ENCODE measurements around the gene AKAP9. TPM values are rescaled to one million over a fixed set of nuclear protein-coding genes. Genes with fewer than 3 reads are reported as not detected.
"Not testable (repeated sequence)": the region's sequence is repeated elsewhere in the genome, so short reads cannot be mapped to it uniquely, and the experiment has no call there.

Gene AKAP9
- total RNA-seq, 1 donor from 2014 or later = 119 TPM

DNA sequence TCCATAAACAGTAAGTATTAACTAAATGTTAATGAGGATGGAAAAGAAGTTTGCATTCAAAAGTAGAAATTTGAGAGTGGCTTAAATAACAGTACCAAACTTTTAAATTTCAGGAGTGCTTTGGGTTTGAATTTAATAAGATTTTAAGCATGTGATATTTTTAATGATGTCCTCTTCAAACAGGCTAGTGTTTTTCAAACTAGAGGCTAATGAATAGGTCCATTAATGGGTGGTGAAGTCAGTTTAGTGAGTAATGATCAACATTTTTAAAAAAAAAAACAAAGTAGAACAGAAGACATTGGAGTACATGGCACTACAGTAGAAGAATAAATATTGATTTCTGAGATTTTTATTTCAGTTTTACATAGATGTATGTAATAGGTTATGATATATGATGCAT lies 72.9 kb downstream of the AKAP9 start:
- Mint-ChIP-seq H3K4me1 (no peaks in the 10 kb centered on the region), H3K27ac (no peak overlapping the region), H3K4me3 (no peak overlapping the region), H3K9me3 (peaks cover 24% of the 10 kb centered on the region), H3K36me3 (peaks cover 51% of the 10 kb centered on the region), H3K27me3 (ENCODE audit: low read depth) (no peaks in the 10 kb centered on the region)
- TF ChIP-seq, protein P1, sequence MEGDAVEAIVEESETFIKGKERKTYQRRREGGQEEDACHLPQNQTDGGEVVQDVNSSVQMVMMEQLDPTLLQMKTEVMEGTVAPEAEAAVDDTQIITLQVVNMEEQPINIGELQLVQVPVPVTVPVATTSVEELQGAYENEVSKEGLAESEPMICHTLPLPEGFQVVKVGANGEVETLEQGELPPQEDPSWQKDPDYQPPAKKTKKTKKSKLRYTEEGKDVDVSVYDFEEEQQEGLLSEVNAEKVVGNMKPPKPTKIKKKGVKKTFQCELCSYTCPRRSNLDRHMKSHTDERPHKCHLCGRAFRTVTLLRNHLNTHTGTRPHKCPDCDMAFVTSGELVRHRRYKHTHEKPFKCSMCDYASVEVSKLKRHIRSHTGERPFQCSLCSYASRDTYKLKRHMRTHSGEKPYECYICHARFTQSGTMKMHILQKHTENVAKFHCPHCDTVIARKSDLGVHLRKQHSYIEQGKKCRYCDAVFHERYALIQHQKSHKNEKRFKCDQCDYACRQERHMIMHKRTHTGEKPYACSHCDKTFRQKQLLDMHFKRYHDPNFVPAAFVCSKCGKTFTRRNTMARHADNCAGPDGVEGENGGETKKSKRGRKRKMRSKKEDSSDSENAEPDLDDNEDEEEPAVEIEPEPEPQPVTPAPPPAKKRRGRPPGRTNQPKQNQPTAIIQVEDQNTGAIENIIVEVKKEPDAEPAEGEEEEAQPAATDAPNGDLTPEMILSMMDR (IDR thresholded peaks at IDR 0.05; ENCODE audit: unreplicated experiment) = no peak
- DNase-seq (ENCODE audit: low spot score in 2 of 2, unreplicated experiment in 2 of 2) = no peak

DNA sequence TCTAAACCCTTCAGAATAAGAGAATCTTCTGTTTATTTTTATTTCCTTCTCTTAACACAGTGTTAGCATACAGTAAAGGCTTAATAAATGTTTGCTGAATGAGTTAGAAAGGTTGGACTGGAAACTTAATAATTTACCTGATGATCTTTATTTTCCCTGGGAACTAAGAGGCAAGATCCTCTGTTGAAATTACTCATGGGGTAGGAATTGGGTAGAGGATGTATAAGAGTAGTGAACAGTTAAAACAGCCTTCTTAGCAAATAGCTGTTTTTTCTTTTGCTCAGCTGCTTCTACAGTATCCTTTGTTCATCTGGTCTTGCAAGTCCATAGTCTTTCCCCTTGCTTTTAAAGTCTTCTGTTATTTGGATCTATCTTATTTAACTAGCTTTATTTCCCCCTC lies 80.0 kb downstream of the AKAP9 start:
- no peak overlapping the region for H3K27ac Mint-ChIP-seq

DNA sequence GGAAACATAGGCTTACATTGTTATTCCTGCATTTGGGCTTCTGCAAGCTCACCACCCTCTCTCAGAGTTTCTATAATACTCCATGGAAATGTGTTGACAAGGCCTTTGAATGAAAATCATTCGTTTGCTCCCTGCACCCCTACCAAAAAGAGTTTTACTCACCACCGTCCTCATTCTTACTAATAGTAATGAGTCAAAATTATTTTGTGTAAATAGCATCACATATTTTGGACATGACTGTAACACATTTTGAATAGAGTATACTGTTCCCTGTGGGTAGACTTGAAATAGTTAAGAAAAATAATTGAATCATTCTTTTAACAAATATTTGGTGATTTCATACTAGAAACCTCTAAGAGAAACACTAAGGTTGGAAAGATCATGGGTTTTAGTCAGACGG lies 84.6 kb downstream of the AKAP9 start:
- H3K4me3 Mint-ChIP-seq = no peak overlapping the region
- TF ChIP-seq, protein P1 (IDR thresholded peaks at IDR 0.05; ENCODE audit: unreplicated experiment) = no peak
- H3K4me1 Mint-ChIP-seq = no peaks in the 10 kb centered on the region
- H3K27ac Mint-ChIP-seq = no peak overlapping the region
- no peaks in the 10 kb centered on the region for H3K27me3 Mint-ChIP-seq (ENCODE audit: low read depth)
- H3K9me3 Mint-ChIP-seq = peaks cover 16% of the 10 kb centered on the region
- peaks cover 45% of the 10 kb centered on the region for H3K36me3 Mint-ChIP-seq
- DNase-seq (ENCODE audit: low spot score in 2 of 2, unreplicated experiment in 2 of 2) = no peak

More for the DNA sequence above, 80.0 kb downstream of the AKAP9 start:
- H3K36me3 Mint-ChIP-seq = peaks cover 32% of the 10 kb centered on the region
- DNase-seq (ENCODE audit: low spot score in 2 of 2, unreplicated experiment in 2 of 2) = no peak
- H3K27me3 Mint-ChIP-seq (ENCODE audit: low read depth) = no peaks in the 10 kb centered on the region
- H3K9me3 Mint-ChIP-seq = peaks cover 4% of the 10 kb centered on the region
- H3K4me3 Mint-ChIP-seq = no peak overlapping the region
- H3K4me1 Mint-ChIP-seq = no peaks in the 10 kb centered on the region
- TF ChIP-seq, protein P1 (IDR thresholded peaks at IDR 0.05; ENCODE audit: unreplicated experiment) = no peak

DNA sequence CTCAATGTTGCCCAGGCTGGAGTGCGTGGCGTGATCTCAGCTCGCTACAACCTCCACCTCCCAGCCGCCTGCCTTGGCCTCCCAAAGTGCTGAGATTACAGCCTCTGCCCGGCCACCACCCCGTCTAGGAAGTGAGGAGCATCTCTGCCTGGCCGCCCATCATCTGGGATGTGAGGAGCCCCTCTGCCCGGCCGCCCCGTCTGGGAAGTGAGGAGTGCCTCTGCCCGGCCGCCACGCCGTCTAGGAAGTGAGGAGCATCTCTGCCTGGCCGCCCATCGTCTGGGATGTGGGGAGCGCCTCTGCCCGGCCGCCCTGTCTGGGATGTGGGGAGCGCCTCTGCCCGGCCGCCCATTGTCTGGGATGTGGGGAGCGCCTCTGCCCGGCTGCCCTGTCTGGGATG lies 86.0 kb downstream of the AKAP9 start:
- peaks cover 16% of the 10 kb centered on the region for H3K9me3 Mint-ChIP-seq
- not testable (repeated sequence) for DNase-seq (ENCODE audit: low spot score in 2 of 2, unreplicated experiment in 2 of 2); H3K4me3 Mint-ChIP-seq; H3K27me3 Mint-ChIP-seq (ENCODE audit: low read depth); H3K27ac Mint-ChIP-seq; H3K4me1 Mint-ChIP-seq
- peaks cover 47% of the 10 kb centered on the region for H3K36me3 Mint-ChIP-seq

DNA sequence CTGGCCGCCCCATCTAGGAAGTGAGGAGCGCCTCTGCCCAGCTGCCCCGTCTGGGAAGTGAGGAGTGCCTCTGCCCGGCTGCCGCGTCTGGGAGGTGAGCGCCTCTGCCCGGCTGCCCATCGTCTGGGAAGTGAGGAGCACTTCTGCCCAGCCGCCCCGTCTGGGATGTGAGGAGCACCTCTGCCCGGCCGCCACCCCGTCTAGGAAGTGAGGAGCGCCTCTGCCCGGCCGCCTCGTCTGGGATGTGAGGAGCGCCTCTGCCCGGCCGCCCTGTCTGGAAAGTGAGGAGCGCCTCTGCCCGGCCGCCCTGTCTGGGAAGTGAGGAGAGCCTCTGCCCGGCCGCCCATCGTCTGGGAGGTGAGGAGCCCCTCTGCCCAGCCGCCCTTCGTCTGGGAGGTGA lies 86.5 kb downstream of the AKAP9 start:
- DNase-seq (ENCODE audit: low spot score in 2 of 2, unreplicated experiment in 2 of 2); H3K4me3 Mint-ChIP-seq; H3K27me3 Mint-ChIP-seq (ENCODE audit: low read depth); H3K27ac Mint-ChIP-seq; H3K4me1 Mint-ChIP-seq: not testable (repeated sequence)
- Mint-ChIP-seq H3K9me3 (peaks cover 16% of the 10 kb centered on the region), H3K36me3 (peaks cover 47% of the 10 kb centered on the region)

DNA sequence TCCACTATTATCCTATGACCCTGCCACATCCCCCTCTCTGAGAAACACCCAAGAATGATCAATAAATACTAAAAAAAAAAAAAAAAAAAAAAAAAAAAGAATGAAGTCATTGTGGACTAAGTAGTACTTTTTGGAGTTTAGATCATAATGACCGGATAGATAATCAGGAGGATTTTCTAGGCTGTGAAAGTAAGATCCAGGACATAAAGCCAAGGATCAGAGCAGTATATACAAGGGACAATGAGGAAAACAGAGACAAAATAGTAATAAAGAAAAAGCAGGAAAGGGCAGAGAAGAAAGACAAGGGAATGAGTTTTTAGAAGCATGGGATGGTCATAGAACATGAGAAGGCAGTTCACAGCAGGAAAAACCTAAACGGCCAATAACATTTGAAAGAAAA lies 87.6 kb downstream of the AKAP9 start:
- Mint-ChIP-seq H3K4me3 (no peak overlapping the region), H3K9me3 (peaks cover 16% of the 10 kb centered on the region), H3K27me3 (ENCODE audit: low read depth) (no peaks in the 10 kb centered on the region), H3K27ac (no peak overlapping the region), H3K36me3 (peaks cover 50% of the 10 kb centered on the region), H3K4me1 (no peaks in the 10 kb centered on the region)
- DNase-seq (ENCODE audit: low spot score in 2 of 2, unreplicated experiment in 2 of 2) = no peak
- TF ChIP-seq, protein P1 (IDR thresholded peaks at IDR 0.05; ENCODE audit: unreplicated experiment) = no peak

DNA sequence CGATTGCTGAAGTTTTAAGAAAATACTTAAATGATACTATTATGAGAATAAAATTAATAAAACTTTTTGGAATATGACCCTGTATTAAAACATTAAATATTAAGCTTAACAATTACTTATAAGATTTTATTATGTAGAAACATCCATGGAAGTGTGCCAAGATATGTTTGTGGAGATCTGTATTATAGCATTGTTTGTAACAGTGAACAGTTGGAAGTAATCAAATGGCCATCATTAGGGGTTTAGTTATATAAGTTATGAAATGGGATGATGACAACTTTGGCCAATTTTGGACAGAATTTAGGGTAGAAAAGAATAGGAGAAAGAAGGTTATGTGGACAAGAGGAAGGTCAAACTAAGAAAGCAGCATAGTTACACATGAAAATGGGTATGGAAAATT lies 88.0 kb downstream of the AKAP9 start:
- Mint-ChIP-seq H3K36me3 (peaks cover 46% of the 10 kb centered on the region), H3K4me1 (no peaks in the 10 kb centered on the region), H3K9me3 (peaks cover 16% of the 10 kb centered on the region), H3K27me3 (ENCODE audit: low read depth) (no peaks in the 10 kb centered on the region), H3K27ac (no peak overlapping the region), H3K4me3 (no peak overlapping the region)
- TF ChIP-seq, protein P1 (IDR thresholded peaks at IDR 0.05; ENCODE audit: unreplicated experiment) = no peak
- no peak for DNase-seq (ENCODE audit: low spot score in 2 of 2, unreplicated experiment in 2 of 2)
